Measurements from ENCODE around the gene SPDYE17.
"Not testable (repeated sequence)": the region's sequence is repeated elsewhere in the genome, so short reads cannot be mapped to it uniquely, and the experiment has no call there.

SPDYE17 gene

GRCh38 chr7:76981187-76981970 is 50.8 kb downstream of the SPDYE17 start:
- H3K4me3 ChIP-seq (ENCODE audit: low read length); DNase-seq (ENCODE audit: low read depth): not testable (repeated sequence)

- H3K4me3 ChIP-seq (ENCODE audit: low read length); DNase-seq (ENCODE audit: low read depth): not testable (repeated sequence)
These were observed 51.6 kb downstream of the SPDYE17 start for GRCh38 chr7:76980576-76980975.

- DNase-seq (ENCODE audit: low read depth); H3K4me3 ChIP-seq (ENCODE audit: low read length): not testable (repeated sequence)
These were observed 54.3 kb downstream of the SPDYE17 start for GRCh38 chr7:76977761-76978367.

DNA sequence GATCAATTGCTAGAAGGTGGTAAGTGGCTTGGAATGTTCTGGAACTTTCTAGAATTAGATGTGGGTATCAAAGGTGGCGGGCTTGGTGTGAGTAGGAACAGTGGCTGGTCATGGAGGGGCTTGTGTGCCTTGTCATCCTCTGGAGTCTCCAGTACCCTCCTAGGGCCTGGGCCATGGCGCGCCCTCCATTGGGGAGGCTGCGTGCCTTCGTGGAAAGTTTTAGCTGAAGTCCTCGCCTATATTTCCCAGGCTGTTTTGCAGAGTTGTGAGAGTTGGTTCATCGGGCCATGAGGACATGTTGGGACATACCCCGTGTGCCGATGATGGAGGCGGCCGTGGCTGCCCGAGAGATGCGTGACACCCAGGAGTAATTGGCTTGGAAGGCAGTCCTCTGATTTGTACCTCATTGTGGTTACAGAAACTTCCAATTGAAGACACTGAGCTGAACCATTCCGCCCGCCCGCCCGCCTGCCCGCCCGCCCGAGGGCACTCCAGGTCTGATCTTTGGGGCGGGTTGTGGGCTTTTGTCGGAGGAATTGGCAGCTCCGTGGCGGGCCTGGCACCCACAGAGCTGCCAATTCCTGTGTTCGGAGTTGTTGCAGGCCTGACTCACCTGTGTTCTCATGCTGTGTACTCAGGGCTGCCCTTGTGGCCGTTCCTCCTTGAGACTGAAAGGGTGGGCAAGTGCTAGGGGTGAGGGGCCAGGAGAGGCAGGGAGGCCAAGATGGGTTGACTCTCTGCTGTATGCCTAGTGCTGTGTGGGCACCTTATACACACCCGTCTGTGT is 57.2 kb downstream of the SPDYE17 start:
- DNase-seq (ENCODE audit: low read depth); H3K4me3 ChIP-seq (ENCODE audit: low read length): not testable (repeated sequence)

DNA sequence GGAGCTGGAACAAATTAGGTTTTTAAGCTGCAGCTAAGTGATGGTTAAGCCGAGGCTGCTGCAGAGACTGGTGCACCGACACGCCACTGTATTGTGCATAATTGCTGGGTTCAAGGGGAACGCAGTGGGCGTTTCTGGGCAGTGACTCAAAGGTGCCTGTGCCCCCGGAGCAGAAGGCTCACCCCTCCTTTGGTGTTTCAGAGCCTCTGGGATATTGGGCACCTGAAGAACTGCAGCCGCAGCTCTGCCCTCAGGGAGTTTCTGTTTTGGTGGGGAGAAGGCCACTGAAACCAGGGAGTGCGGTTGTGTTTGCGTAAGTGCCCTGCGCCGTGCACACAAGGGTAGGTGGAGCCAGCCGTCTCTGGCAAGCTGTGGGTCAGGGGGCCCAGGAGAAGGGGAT is 57.8 kb downstream of the SPDYE17 start:
- DNase-seq (ENCODE audit: low read depth): not testable (repeated sequence)

DNA sequence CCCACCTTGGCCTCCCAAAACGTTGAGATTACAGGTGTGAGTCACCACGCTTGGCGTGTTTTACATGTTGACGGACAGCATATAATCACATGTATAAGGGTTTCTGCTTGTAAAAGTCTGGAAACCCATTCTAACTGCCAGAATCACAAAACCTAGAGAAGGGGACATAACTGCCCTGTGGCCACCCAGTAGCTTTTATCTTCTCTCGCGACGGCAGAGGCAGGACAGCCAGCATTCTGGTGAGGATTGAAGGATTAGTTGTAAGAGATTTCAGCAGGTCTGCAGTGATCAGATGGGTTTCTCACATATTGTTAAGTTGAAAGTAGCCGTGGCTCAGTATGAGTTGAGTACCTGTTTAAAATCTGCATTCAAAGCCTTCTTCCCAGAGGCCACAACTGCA is 59.8 kb downstream of the SPDYE17 start:
- not testable (repeated sequence) for H3K4me3 ChIP-seq (ENCODE audit: low read length); DNase-seq (ENCODE audit: low read depth)

More for the DNA sequence above, 57.8 kb downstream of the SPDYE17 start:
- H3K4me3 ChIP-seq (ENCODE audit: low read length): not testable (repeated sequence)
